Lung (tissue), 12 donors: Measurements from ENCODE around the gene DUS2. TPM values are rescaled to one million over a fixed set of nuclear protein-coding genes. Genes with fewer than 3 reads are reported as not detected.

Experiments used
- ATAC-seq: fragments of 200-7000 bp; cut with Tn5 transposase; one replicate; pipeline ENCODE4 v1.9.1; 2020; ENCODE audit warnings: moderate number of reproducible peaks; ENCODE audit not compliant: insufficient read depth, low FRiP score
- DNase-seq, 3 donors: peaks; one replicate each; pipeline ENCODE4 v3.0.0-alpha.2; 2013 to 2017
- H3K27ac ChIP-seq, 2 donors: one replicate each; pipeline ENCODE4 v1.5.1; 2013; ENCODE audit warnings: mild to moderate bottlenecking in 2 of 2, moderate library complexity in 2 of 2, control low read depth in 1 of 2, inconsistent platforms in 1 of 2, low read depth in 1 of 2, low read length in 1 of 2
- H3K27me3 ChIP-seq, 3 donors: one replicate each; pipeline ENCODE4 v1.5.1; 2013; ENCODE audit warnings: low read length in 2 of 3; ENCODE audit not compliant: control insufficient read depth in 3 of 3, insufficient read depth in 3 of 3
- H3K36me3 ChIP-seq, 4 donors: one replicate each; pipeline ENCODE4 v1.5.1; 2013; ENCODE audit warnings: low read length in 4 of 4, mild to moderate bottlenecking in 1 of 4, moderate library complexity in 1 of 4; ENCODE audit not compliant: control insufficient read depth in 4 of 4, insufficient read depth in 4 of 4
- H3K4me1 ChIP-seq, 5 donors: one replicate each; pipeline ENCODE4 v1.5.1; 2013; ENCODE audit warnings: low read length in 5 of 5, mild to moderate bottlenecking in 2 of 5, moderate library complexity in 1 of 5; ENCODE audit not compliant: control insufficient read depth in 5 of 5, insufficient read depth in 5 of 5
- H3K4me3 ChIP-seq: one replicate; pipeline ENCODE4 v1.5.1; 2013; ENCODE audit warnings: mild to moderate bottlenecking, control low read depth, moderate library complexity
- H3K9ac ChIP-seq, 2 donors: one replicate each; pipeline ENCODE4 v1.5.1; 2013; ENCODE audit warnings: low read length in 2 of 2, control low read depth in 1 of 2; ENCODE audit not compliant: insufficient read depth in 1 of 2
- H3K9me3 ChIP-seq, 4 donors: one replicate each; pipeline ENCODE4 v1.5.1; 2013; ENCODE audit warnings: low read length in 3 of 4, mild to moderate bottlenecking in 1 of 4, moderate library complexity in 1 of 4; ENCODE audit not compliant: control insufficient read depth in 4 of 4, insufficient read depth in 3 of 4
- WGBS, 2 donors: extraction: QIAGEN DNeasy Blood & Tissue Kit; methylation state at CpG; one replicate each; pipeline ENCODE4 v1.1.7; 2013; 5-methylcytosine and 5-hydroxymethylcytosine counted together
- polyA plus RNA-seq, 2 donors: library from polyadenylated mRNA; stranded (reverse); fragments of 200-250 nt; gene quantifications; one replicate each; pipeline ENCODE4 v1.2.1, GENCODE V29; 2013
- total RNA-seq, 2 donors: library from RNA; depleted of rRNA in 1 of 2; stranded (reverse); fragments of >200 nt in 1 of 2; gene quantifications; one replicate each; pipeline ENCODE4 v1.2.1, GENCODE V29; 2014 to 2021
- TF ChIP-seq, protein P1 (sequence below): IDR thresholded peaks from 2 replicates; pipeline ENCODE4 v1.5.1; 2012; ENCODE audit warnings: mild to moderate bottlenecking; ENCODE audit errors: control extremely low read depth, extremely low read depth
- donor health status: control.
- donor health status: control.
- donor health status: Bipolar disorder and iron deficiency.
- donor health status: healthy.
- donor health status: DM: yes; HTN: yes; CAD: no.

DUS2 gene
- total and polyA plus RNA-seq, 4 donors: 8.1 to 17.1 (median 13.7) TPM

DNA sequence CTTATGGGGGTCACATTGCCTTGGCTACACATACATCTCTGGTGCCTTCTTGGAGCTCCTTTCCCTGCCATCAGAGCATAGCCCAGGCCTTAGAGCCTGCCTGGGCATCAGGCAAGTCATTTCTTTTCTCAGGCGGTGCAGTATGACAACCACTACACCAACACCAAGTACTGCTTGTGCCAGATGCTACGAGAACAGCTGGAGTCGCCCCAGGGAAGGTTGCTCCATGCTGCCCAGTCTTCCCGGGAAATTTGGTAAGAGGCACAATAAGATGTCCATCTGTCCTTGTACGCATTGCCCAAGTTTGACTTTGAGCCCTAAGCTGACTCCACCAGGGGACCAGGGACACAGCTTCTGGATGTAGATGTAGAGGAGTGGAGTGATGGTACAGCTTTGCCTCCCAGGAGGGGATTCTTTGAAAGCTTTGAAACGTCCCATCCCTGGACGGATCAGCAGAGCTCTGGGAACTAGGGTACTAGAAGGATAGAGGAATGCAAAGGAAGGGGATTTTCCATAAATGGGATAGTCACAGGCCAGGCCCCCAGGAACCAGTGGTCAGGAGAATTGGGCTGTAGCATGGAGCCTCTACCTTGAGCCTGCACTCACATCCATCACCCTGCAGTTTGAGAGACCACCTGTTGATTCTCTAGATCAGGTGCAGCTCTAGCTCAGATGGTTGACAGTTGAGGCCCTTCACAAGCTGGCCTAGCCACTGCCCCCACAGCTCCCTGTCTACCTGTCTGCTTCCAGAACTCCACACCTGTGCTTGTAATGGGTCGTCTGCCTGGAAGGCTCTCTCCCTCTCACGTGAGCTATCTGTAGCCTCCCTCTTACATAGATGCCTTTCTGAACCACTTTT is 51.0 kb downstream of the DUS2 start:
- TF ChIP-seq, protein P1, sequence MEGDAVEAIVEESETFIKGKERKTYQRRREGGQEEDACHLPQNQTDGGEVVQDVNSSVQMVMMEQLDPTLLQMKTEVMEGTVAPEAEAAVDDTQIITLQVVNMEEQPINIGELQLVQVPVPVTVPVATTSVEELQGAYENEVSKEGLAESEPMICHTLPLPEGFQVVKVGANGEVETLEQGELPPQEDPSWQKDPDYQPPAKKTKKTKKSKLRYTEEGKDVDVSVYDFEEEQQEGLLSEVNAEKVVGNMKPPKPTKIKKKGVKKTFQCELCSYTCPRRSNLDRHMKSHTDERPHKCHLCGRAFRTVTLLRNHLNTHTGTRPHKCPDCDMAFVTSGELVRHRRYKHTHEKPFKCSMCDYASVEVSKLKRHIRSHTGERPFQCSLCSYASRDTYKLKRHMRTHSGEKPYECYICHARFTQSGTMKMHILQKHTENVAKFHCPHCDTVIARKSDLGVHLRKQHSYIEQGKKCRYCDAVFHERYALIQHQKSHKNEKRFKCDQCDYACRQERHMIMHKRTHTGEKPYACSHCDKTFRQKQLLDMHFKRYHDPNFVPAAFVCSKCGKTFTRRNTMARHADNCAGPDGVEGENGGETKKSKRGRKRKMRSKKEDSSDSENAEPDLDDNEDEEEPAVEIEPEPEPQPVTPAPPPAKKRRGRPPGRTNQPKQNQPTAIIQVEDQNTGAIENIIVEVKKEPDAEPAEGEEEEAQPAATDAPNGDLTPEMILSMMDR: no peak
- H3K27me3 ChIP-seq: no peaks in the 10 kb centered on the region
- peaks cover 4 to 41% (median 27%) of the 10 kb centered on the region in 4 donors for H3K36me3 ChIP-seq
- H3K4me1 ChIP-seq: peaks cover 0 to 22% (median under 1%) of the 10 kb centered on the region in 5 donors
- WGBS, 2 donors: 82 to 91% methylated on average over 9 of the region's 9 CpGs
- no peaks in the 10 kb centered on the region for H3K9me3 ChIP-seq
- DNase-seq (no peak), ATAC-seq (no peak)
- H3K4me3 ChIP-seq: no peak overlapping the region
- H3K9ac ChIP-seq: no peak overlapping the region
- H3K27ac ChIP-seq: no peak overlapping the region

DNA sequence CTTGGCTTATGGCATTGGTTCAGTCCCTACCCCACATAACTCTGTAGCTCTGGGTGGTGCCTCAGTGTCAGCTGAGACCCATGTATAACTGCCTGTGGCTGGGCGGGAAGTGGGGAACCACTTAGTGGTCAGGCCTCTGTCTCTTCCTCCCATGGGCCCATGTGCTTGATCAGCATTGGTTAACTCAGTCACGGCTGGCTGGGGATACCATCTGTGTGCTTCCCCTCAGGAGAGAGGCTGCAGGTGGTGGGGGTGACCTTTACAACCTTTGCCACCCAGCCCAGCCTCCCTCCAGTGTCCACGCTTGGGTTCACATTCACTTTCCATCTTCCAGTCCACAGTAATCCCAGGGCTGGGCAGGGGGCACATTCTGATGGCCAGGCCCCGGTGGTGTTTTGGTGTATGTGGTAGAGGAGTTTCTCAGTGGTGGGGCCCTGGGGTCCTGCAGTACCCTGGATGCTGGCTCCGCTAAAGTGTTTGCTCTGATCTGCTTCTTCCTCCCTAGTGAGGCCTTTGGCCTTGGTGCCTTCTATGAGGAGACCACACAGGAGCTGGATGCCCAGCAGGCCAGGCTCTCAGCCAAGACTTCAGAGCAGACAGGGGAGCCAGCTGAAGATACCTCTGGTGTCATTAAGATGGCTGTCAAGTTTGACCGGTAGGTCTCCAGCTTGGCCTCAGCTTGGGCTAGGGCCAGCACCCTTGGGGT is 51.9 kb downstream of the DUS2 start:
- peaks cover 4 to 41% (median 24%) of the 10 kb centered on the region in 4 donors for H3K36me3 ChIP-seq
- no peak overlapping the region for H3K4me3 ChIP-seq
- no peak for DNase-seq
- peaks cover 0 to 22% (median 6%) of the 10 kb centered on the region in 5 donors for H3K4me1 ChIP-seq
- TF ChIP-seq, protein P1: no peak
- H3K9me3 ChIP-seq: no peaks in the 10 kb centered on the region
- 58 to 74% methylated on average over 6 of the region's 6 CpGs for WGBS, 2 donors
- no peak overlapping the region for H3K9ac ChIP-seq
- no peak overlapping the region for H3K27ac ChIP-seq
- no peaks in the 10 kb centered on the region for H3K27me3 ChIP-seq
- ATAC-seq: no peak

DNA sequence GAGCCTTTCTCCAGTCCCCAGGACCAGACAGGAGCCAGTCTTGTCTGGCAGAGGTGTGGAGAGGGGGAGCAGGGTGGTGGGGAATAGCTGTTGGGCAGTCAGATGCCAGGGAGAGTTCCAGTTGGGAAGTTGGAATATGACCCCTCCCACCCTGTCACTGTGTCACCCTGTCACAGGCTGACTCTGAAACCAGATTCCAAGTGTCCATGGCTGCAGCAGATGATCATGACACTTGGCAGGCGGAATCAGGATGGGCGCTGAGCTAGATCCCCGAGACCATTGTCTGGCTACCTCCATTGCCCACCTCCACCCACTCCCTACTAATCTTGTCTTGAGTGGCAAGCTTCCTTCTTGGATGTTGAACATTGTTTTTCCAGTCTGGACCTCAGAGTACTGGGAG is 52.9 kb downstream of the DUS2 start:
- no peaks in the 10 kb centered on the region for H3K9me3 ChIP-seq
- 95 to 97% methylated on average over 3 of the region's 3 CpGs for WGBS, 2 donors
- H3K36me3 ChIP-seq: peaks cover 1 to 38% (median 21%) of the 10 kb centered on the region in 4 donors
- H3K4me1 ChIP-seq: peaks cover 0 to 25% (median 6%) of the 10 kb centered on the region in 5 donors
- no peak overlapping the region for H3K27ac ChIP-seq
- H3K4me3 ChIP-seq: no peak overlapping the region
- no peak for DNase-seq
- TF ChIP-seq, protein P1: no peak
- H3K9ac ChIP-seq: no peak overlapping the region
- ATAC-seq: no peak
- no peaks in the 10 kb centered on the region for H3K27me3 ChIP-seq
